Body of pancreas (tissue), 4 donors: Measurements from ENCODE around the gene NACC2. TPM values are rescaled to one million over a fixed set of nuclear protein-coding genes. Genes with fewer than 3 reads are reported as not detected.

Experiments used
- ATAC-seq: fragments of 150-250 bp; one replicate; pipeline ENCODE4 v1.9.1; 2016
- DNase-seq, 4 donors: peaks; one replicate each; pipeline ENCODE4 v3.0.0-alpha.2; 2019
- H3K27ac ChIP-seq, 4 donors: fragments of 200-600 bp; sonication (generic); 1 replicate in 3 of 4; 2 replicates in 1 of 4; pipeline versions ENCODE4 v1.5.1 to v1.6.1; 2016 to 2019; ENCODE audit warnings: mild to moderate bottlenecking in 1 of 4, mixed read lengths in 1 of 4, moderate library complexity in 1 of 4
- H3K27me3 ChIP-seq, 2 donors: fragments of 200-600 bp; sonication (generic); one replicate each; pipeline ENCODE4 v1.6.0; 2016; ENCODE audit warnings: mild to moderate bottlenecking in 1 of 2
- H3K36me3 ChIP-seq, 2 donors: fragments of 200-600 bp; sonication (generic); replicated peaks in 1 of 2; 2 replicates each; pipeline ENCODE4 v1.5.1; 2016; ENCODE audit warnings: low read depth in 2 of 2; ENCODE audit not compliant: insufficient read depth in 1 of 2
- H3K4me1 ChIP-seq: fragments of 200-600 bp; sonication (generic); one replicate; pipeline ENCODE4 v1.6.0; 2016
- H3K4me3 ChIP-seq, 2 donors: fragments of 200-600 bp; sonication (generic); 1 replicate in 1 of 2; 2 replicates in 1 of 2; pipeline ENCODE4 v1.5.1; 2016 to 2019
- H3K9me3 ChIP-seq, 3 donors: fragments of 200-600 bp; sonication (generic); 1 replicate in 2 of 3; 2 replicates in 1 of 3; pipeline ENCODE4 v1.5.1; 2016
- POLR2A ChIP-seq, 3 donors: fragments of 450-650 bp; IDR thresholded peaks; one replicate each; pipeline ENCODE4 v1.6.1; 2016; ENCODE audit warnings: antibody characterized with exemption in 3 of 3, mild to moderate bottlenecking in 2 of 3
- WGBS, 2 donors: methylation state at CpG; one replicate each; pipeline ENCODE4 v1.1.5; 2017; 5-methylcytosine and 5-hydroxymethylcytosine counted together
- intact Hi-C: fragments of 100-400 bp; cut with DNase I; formaldehyde crosslinking; loops from one replicate; pipeline ENCODE4 v1.15.1; 2023
- total RNA-seq, 2 donors: library from RNA; depleted of rRNA; stranded (reverse); fragments of >200 nt; gene quantifications; one replicate each; pipeline ENCODE4 v1.1.0, GENCODE V29; 2016
- TF ChIP-seq, protein P1 (sequence below), 7 experiments: fragments of 450-650 bp in 4 of 7; fragments of 200-600 bp in 3 of 7; sonication (generic) in 3 of 7; IDR thresholded peaks; one replicate each; pipeline ENCODE4 v1.5.1; 2016 to 2019; ENCODE audit warnings: antibody characterized with exemption in 7 of 7

The NACC2 gene
- total RNA-seq, 2 donors from 2014 or later = 16.6 to 21.1 TPM

- TF ChIP-seq, protein P1, sequence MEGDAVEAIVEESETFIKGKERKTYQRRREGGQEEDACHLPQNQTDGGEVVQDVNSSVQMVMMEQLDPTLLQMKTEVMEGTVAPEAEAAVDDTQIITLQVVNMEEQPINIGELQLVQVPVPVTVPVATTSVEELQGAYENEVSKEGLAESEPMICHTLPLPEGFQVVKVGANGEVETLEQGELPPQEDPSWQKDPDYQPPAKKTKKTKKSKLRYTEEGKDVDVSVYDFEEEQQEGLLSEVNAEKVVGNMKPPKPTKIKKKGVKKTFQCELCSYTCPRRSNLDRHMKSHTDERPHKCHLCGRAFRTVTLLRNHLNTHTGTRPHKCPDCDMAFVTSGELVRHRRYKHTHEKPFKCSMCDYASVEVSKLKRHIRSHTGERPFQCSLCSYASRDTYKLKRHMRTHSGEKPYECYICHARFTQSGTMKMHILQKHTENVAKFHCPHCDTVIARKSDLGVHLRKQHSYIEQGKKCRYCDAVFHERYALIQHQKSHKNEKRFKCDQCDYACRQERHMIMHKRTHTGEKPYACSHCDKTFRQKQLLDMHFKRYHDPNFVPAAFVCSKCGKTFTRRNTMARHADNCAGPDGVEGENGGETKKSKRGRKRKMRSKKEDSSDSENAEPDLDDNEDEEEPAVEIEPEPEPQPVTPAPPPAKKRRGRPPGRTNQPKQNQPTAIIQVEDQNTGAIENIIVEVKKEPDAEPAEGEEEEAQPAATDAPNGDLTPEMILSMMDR (IDR thresholded peaks at IDR 0.05) = no peak
- TF ChIP-seq POLR2A (IDR thresholded peaks at IDR 0.05) = no peak
- no peak for DNase-seq
- 43 to 55% methylated on average over 14 to 18 of the region's 18 CpGs for WGBS, 2 donors
- Histone ChIP-seq H3K4me3 (no peak overlapping the region), H3K4me1 (peaks cover 19% of the 10 kb centered on the region), H3K9me3 (no peaks in the 10 kb centered on the region), H3K27ac (no peak overlapping the region), H3K36me3 (no peaks in the 10 kb centered on the region), H3K27me3 (no peaks in the 10 kb centered on the region)
- ATAC-seq = no peak
- intact Hi-C loops = no loop called here
These were observed 123.8 kb downstream of the NACC2 start for GRCh38 chr9:135971111-135971766.

DNA sequence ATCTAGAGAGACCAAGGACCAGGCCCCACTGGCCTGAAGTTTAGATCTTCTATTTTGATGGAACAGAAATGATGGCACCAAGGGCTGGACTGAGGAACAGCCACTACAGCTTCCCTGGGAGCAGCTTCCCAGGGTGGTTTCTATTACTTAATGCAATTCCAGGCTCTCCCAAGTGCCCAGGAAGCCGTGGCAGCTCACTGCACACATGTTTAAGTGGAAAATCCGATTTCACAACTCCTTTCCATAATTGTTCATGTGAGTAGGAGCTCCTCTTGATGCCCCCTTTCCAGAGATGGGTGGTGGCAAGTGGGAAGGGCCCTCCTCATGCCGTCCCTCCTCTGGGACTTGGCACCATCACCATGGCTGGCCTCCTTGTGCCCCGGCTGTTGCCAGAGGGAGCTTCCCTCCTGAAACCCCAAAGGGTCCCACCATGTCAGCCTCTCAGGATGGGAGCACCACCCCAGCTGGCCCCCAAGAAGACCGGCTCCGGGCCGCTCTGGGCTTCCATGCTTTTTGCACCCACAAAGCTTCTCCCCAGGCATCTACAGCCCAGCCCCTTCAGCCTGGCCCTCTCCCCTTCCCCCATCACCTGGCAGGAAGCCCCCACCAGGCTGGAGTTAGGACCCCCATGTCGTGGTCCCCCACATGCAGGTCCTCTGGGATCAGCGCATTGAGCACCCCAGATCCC is 124.8 kb downstream of the NACC2 start:
- H3K27me3 ChIP-seq = no peaks in the 10 kb centered on the region
- no peaks in the 10 kb centered on the region for H3K36me3 ChIP-seq
- no peak for TF ChIP-seq POLR2A (IDR thresholded peaks at IDR 0.05)
- TF ChIP-seq, protein P1 (IDR thresholded peaks at IDR 0.05) = no peak
- 59 to 70% methylated on average over 7 to 9 of the region's 9 CpGs for WGBS, 2 donors
- no peaks in the 10 kb centered on the region for H3K9me3 ChIP-seq
- intact Hi-C loops = no loop called here
- ATAC-seq (no peak), DNase-seq (no peak)
- no peak overlapping the region for H3K4me3 ChIP-seq
- H3K27ac ChIP-seq = no peak overlapping the region
- peaks cover 19% of the 10 kb centered on the region for H3K4me1 ChIP-seq

GRCh38 chr9:135969064-135969683 is 125.9 kb downstream of the NACC2 start:
- Histone ChIP-seq H3K27me3 (no peaks in the 10 kb centered on the region), H3K4me3 (no peak overlapping the region), H3K9me3 (no peaks in the 10 kb centered on the region), H3K4me1 (peaks cover 23% of the 10 kb centered on the region), H3K27ac (peak overlapping the region in 1 of 4 donors; percentile 8), H3K36me3 (no peaks in the 10 kb centered on the region)
- intact Hi-C loops = loop anchor here (2.0 kb wide), 1 partner anchor 156 kb away; no protein-coding TSS in a partner anchor
- WGBS, 2 donors = 38 to 48% methylated on average over 11 of the region's 12 CpGs
- no peak for TF ChIP-seq POLR2A (IDR thresholded peaks at IDR 0.05)
- TF ChIP-seq, protein P1 (IDR thresholded peaks at IDR 0.05) = no peak
- DNase-seq = no peak
- ATAC-seq = no peak

- ATAC-seq = no peak
- Histone ChIP-seq H3K4me3 (no peak overlapping the region), H3K27ac (no peak overlapping the region), H3K9me3 (no peaks in the 10 kb centered on the region), H3K36me3 (no peaks in the 10 kb centered on the region), H3K27me3 (no peaks in the 10 kb centered on the region), H3K4me1 (peaks cover 27% of the 10 kb centered on the region)
- no peak for DNase-seq
- TF ChIP-seq POLR2A (IDR thresholded peaks at IDR 0.05) = no peak
- TF ChIP-seq, protein P1 (IDR thresholded peaks at IDR 0.05) = no peak
- WGBS, 2 donors = 59 to 63% methylated on average over 4 to 7 of the region's 7 CpGs
- intact Hi-C loops = loop anchor here (2.0 kb wide), 1 partner anchor 156 kb away; no protein-coding TSS in a partner anchor
These were observed 126.5 kb downstream of the NACC2 start for GRCh38 chr9:135968601-135969000.
